CD14-positive monocyte (primary cell): ENCODE measurements around the gene STK39. TPM values are rescaled to one million over a fixed set of nuclear protein-coding genes. Genes with fewer than 3 reads are reported as not detected.

Experiments
- DNase-seq, 3 donors: peaks; one replicate each; pipeline ENCODE4 v3.0.0-alpha.2; 2011 to 2022
- H2AFZ ChIP-seq: 2 replicates; pipeline ENCODE4 v1.6.0; 2012; ENCODE audit warnings: mild to moderate bottlenecking, low read depth, low read length, inconsistent platforms; ENCODE audit not compliant: insufficient read depth, poor library complexity, severe bottlenecking
- H3K27ac ChIP-seq, 2 donors: 1 replicate in 1 of 2; 2 replicates in 1 of 2; pipeline ENCODE4 v1.5.1; 2012 to 2013; ENCODE audit warnings: low read length in 2 of 2, control low read depth in 1 of 2, inconsistent platforms in 1 of 2, low read depth in 1 of 2, mild to moderate bottlenecking in 1 of 2
- H3K27me3 ChIP-seq, 2 donors: one replicate each; pipeline versions ENCODE4 v1.6.0 to v1.6.1; 2011 to 2013; ENCODE audit warnings: low read length in 2 of 2; ENCODE audit not compliant: control insufficient read depth in 2 of 2, insufficient read depth in 2 of 2
- H3K36me3 ChIP-seq, 2 donors: replicated peaks in 1 of 2; 1 replicate in 1 of 2; 2 replicates in 1 of 2; pipeline versions ENCODE4 v1.5.1 to v1.6.1; 2012 to 2013; ENCODE audit warnings: low read length in 2 of 2, control low read depth in 1 of 2, inconsistent platforms in 1 of 2, mild to moderate bottlenecking in 1 of 2; ENCODE audit not compliant: insufficient read depth in 2 of 2, control insufficient read depth in 1 of 2
- H3K4me1 ChIP-seq, 2 donors: 1 replicate in 1 of 2; 2 replicates in 1 of 2; pipeline versions ENCODE4 v1.5.1 to v1.6.1; 2012 to 2013; ENCODE audit warnings: low read length in 2 of 2, control low read depth in 1 of 2, inconsistent platforms in 1 of 2, mild to moderate bottlenecking in 1 of 2, moderate library complexity in 1 of 2; ENCODE audit not compliant: insufficient read depth in 2 of 2, control insufficient read depth in 1 of 2
- H3K4me2 ChIP-seq: replicated peaks from 2 replicates; pipeline ENCODE3; 2012; ENCODE audit warnings: low read length, moderate library complexity, mild to moderate bottlenecking; ENCODE audit not compliant: poor library complexity, severe bottlenecking; ENCODE audit errors: extremely low read depth
- H3K4me3 ChIP-seq, 3 experiments: fragments of 200-600 bp in 1 of 3; sonication (generic) in 1 of 3; replicated peaks in 1 of 3; 1 replicate in 2 of 3; 2 replicates in 1 of 3; pipeline ENCODE4 v1.5.1; 2011 to 2013; ENCODE audit warnings: low read length in 3 of 3, mild to moderate bottlenecking in 3 of 3, control low read depth in 2 of 3, low read depth in 2 of 3, inconsistent platforms in 1 of 3, moderate library complexity in 1 of 3
- H3K79me2 ChIP-seq: 2 replicates; pipeline ENCODE4 v1.6.0; 2012; ENCODE audit warnings: mild to moderate bottlenecking, control low read depth, inconsistent platforms, low read length, moderate library complexity; ENCODE audit not compliant: insufficient read depth
- H3K9ac ChIP-seq: 2 replicates; pipeline ENCODE4 v1.6.0; 2017; ENCODE audit warnings: low read length, mild to moderate bottlenecking; ENCODE audit not compliant: insufficient read depth, poor library complexity, severe bottlenecking
- H3K9me3 ChIP-seq, 2 donors: replicated peaks in 1 of 2; 1 replicate in 1 of 2; 2 replicates in 1 of 2; pipeline versions ENCODE4 v1.5.1 to v1.6.1; 2012 to 2013; ENCODE audit warnings: low read length in 2 of 2, control low read depth in 1 of 2; ENCODE audit not compliant: control insufficient read depth in 1 of 2, insufficient read depth in 1 of 2
- H4K20me1 ChIP-seq: 2 replicates; pipeline ENCODE4 v1.6.0; 2012; ENCODE audit warnings: mild to moderate bottlenecking, low read length, control low read depth, moderate library complexity; ENCODE audit not compliant: insufficient read depth
- H3K27ac Mint-ChIP-seq, 7 donors: one replicate each; pipeline ENCODE4 v1.8.0; 2020; ENCODE audit warnings: mild to moderate bottlenecking in 7 of 7, mixed read lengths in 7 of 7, moderate library complexity in 6 of 7, inconsistent platforms in 2 of 7
- H3K27me3 Mint-ChIP-seq, 3 donors: one replicate each; pipeline ENCODE4 v1.8.0; 2021 to 2022; ENCODE audit warnings: low read depth in 3 of 3, mild to moderate bottlenecking in 3 of 3, mixed read lengths in 3 of 3, moderate library complexity in 3 of 3, inconsistent platforms in 1 of 3
- H3K36me3 Mint-ChIP-seq, 2 donors: one replicate each; pipeline ENCODE4 v1.8.0; 2020; ENCODE audit warnings: mixed read lengths in 2 of 2, inconsistent platforms in 1 of 2, mild to moderate bottlenecking in 1 of 2
- H3K4me1 Mint-ChIP-seq: one replicate; pipeline ENCODE4 v1.8.0; 2020; ENCODE audit warnings: mild to moderate bottlenecking, mixed read lengths
- H3K4me3 Mint-ChIP-seq, 2 donors: one replicate each; pipeline ENCODE4 v1.8.0; 2020; ENCODE audit warnings: mild to moderate bottlenecking in 2 of 2, mixed read lengths in 2 of 2, moderate library complexity in 1 of 2
- H3K9me3 Mint-ChIP-seq, 7 donors: one replicate each; pipeline ENCODE4 v1.8.0; 2020 to 2022; ENCODE audit warnings: mixed read lengths in 7 of 7, mild to moderate bottlenecking in 6 of 7, moderate library complexity in 6 of 7, inconsistent platforms in 2 of 7
- WGBS: methylation state at CpG from one replicate; pipeline ENCODE4 v1.1.5; 2013; ENCODE audit warnings: missing lambda C conversion rate; ENCODE audit not compliant: insufficient coverage; 5-methylcytosine and 5-hydroxymethylcytosine counted together
- intact Hi-C, 2 donors: fragments of 100-400 bp; cut with micrococcal nuclease; formaldehyde crosslinking; loops; one replicate each; pipeline versions ENCODE4 v1.15.0 to v1.15.1; 2023
- polyA plus RNA-seq, 3 donors: library from polyadenylated mRNA; depleted of rRNA in 1 of 3; unstranded in 2 of 3; stranded (reverse) in 1 of 3; fragments of 300-500 nt in 2 of 3; fragments of >200 nt in 1 of 3; fragmentation: Illumina TruSeq in 2 of 3; gene quantifications; 1 replicate in 2 of 3; 2 replicates in 1 of 3; pipeline ENCODE4 v1.2.3, GENCODE V29; 2012 to 2021
- TF ChIP-seq, protein P1 (sequence below): fragments of 200-600 bp; IDR thresholded peaks from one replicate; pipeline ENCODE4 v1.8.0; 2022; ENCODE audit warnings: antibody characterized with exemption, mild to moderate bottlenecking

The STK39 gene
- polyA plus RNA-seq, 3 donors = 1.2 to 2.7 (median 2.6) TPM

DNA sequence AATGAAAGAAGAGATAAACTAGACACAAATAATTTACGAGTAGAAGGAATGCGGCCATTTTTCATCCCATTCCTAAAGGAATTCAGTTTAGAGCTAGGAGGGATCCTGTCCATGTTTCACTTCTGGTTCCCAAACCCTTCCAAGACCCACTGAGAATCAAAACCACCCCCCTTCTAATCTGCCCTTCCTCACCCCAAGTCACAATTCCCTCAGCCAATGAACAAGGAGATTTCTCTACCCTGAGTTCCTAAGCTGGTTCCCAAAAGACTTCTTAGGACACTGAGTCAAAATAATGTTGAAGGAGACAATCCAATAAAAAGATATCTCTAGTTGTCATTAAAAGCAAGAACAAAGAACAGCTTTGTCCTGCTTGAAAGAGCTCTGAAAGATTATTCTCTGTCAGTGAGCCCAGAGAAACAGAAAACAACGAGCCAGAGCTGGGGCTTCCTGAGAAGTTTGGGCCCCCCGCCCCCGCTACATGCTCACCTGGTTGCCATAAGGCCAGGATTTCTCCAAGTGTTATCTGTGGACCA, 45.7 kb downstream of the STK39 start:
- Histone ChIP-seq H4K20me1 (peaks cover 3% of the 10 kb centered on the region), H2AFZ (no peak overlapping the region), H3K4me2 (no peak overlapping the region), H3K27me3 (no peaks in the 10 kb centered on the region), H3K9ac (no peak overlapping the region), H3K4me3 (no peak overlapping the region), H3K4me1 (peaks cover 0 to 8% of the 10 kb centered on the region in 2 donors), H3K9me3 (no peaks in the 10 kb centered on the region), H3K36me3 (no peaks in the 10 kb centered on the region), H3K79me2 (peaks cover 57% of the 10 kb centered on the region), H3K27ac (no peak overlapping the region)
- Mint-ChIP-seq H3K36me3 (peaks cover 5 to 24% of the 10 kb centered on the region in 2 donors), H3K4me3 (no peak overlapping the region), H3K9me3 (no peaks in the 10 kb centered on the region), H3K27me3 (no peaks in the 10 kb centered on the region), H3K4me1 (peaks cover 10% of the 10 kb centered on the region), H3K27ac (peak overlapping the region in 2 of 7 donors; percentile 36 to 61)
- TF ChIP-seq, protein P1, sequence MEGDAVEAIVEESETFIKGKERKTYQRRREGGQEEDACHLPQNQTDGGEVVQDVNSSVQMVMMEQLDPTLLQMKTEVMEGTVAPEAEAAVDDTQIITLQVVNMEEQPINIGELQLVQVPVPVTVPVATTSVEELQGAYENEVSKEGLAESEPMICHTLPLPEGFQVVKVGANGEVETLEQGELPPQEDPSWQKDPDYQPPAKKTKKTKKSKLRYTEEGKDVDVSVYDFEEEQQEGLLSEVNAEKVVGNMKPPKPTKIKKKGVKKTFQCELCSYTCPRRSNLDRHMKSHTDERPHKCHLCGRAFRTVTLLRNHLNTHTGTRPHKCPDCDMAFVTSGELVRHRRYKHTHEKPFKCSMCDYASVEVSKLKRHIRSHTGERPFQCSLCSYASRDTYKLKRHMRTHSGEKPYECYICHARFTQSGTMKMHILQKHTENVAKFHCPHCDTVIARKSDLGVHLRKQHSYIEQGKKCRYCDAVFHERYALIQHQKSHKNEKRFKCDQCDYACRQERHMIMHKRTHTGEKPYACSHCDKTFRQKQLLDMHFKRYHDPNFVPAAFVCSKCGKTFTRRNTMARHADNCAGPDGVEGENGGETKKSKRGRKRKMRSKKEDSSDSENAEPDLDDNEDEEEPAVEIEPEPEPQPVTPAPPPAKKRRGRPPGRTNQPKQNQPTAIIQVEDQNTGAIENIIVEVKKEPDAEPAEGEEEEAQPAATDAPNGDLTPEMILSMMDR = no peak
- intact Hi-C loops = no loop called here
- WGBS = 94% methylated on average over 3 of the region's 5 CpGs
- no peak for DNase-seq

DNA sequence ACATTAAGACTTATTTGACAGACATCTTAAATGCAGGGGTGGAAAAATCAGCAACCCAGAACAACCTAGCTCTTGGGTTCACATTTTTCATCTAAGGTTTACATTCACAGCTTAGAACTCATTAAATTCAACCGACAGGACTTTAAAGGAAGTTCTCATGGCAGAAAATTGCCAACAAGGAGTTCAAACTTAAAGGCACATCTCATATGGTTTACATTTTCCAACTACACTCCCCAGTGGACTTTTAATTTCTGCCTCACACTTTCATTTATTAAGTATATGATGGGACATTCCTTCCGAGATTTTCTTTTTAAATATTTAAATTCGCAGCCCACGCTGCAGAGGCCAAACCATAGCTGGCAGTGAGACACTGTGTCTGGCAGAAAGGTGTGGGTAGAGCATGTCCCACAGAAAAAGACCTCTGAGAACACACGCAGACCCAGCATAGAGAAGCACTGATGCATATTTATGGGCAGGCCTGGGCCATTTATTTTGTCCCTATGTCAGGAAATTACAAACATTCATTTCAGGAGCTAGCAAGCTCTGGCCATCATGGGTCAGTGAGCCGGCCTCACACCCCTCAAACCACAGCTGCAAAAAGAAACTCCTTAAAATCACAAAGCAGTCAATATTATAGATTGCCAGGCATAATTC, 46.3 kb downstream of the STK39 start:
- Histone ChIP-seq H3K79me2 (peaks cover 54% of the 10 kb centered on the region), H3K4me3 (no peak overlapping the region), H3K36me3 (no peaks in the 10 kb centered on the region), H3K27me3 (no peaks in the 10 kb centered on the region), H3K27ac (no peak overlapping the region), H4K20me1 (peaks cover 3% of the 10 kb centered on the region), H2AFZ (no peak overlapping the region), H3K9me3 (no peaks in the 10 kb centered on the region), H3K9ac (no peak overlapping the region), H3K4me2 (no peak overlapping the region), H3K4me1 (peaks cover 0 to 8% of the 10 kb centered on the region in 2 donors)
- H3K4me3 Mint-ChIP-seq = no peak overlapping the region
- H3K4me1 Mint-ChIP-seq = peaks cover 9% of the 10 kb centered on the region
- DNase-seq = no peak
- TF ChIP-seq, protein P1 = no peak
- no peaks in the 10 kb centered on the region for H3K9me3 Mint-ChIP-seq
- WGBS = 100% methylated on average over 1 of the region's 6 CpGs
- intact Hi-C loops = no loop called here
- H3K27ac Mint-ChIP-seq = peak overlapping the region in 1 of 7 donors; percentile 43
- peaks cover 9 to 23% of the 10 kb centered on the region in 2 donors for H3K36me3 Mint-ChIP-seq
- H3K27me3 Mint-ChIP-seq = no peaks in the 10 kb centered on the region
